HCT116 (cell line): ENCODE results near the gene TBCD. TPM values are rescaled to one million over a fixed set of nuclear protein-coding genes. Genes with fewer than 3 reads are reported as not detected.

Experiments
- ATAC-seq: fragments of 200-7000 bp; cut with Tn5 transposase; 2 replicates; pipeline ENCODE4 v1.9.1; 2020; ENCODE audit warnings: mild to moderate bottlenecking, moderate library complexity
- BruUV-seq: library from RNA; stranded (reverse); fragments of 400-500 nt; replicated peaks from 2 replicates; lab custom pipeline; 2021; lab: Mats Ljungman, UMichigan
- CTCF ChIA-PET: fragments of 300-600 bp; sonication (Branson Sonifier 250); formaldehyde crosslinking; loops from one replicate; lab custom pipeline; 2021; ENCODE audit warnings: antibody characterized with exemption; lab: Charles Lee
- POLR2A ChIA-PET: fragments of 300-600, 350-600 bp; sonication (Branson Sonifier 250); formaldehyde crosslinking; loops from one replicate; lab custom pipeline; 2021; ENCODE audit warnings: antibody characterized with exemption; lab: Charles Lee
- RAD21 ChIA-PET, 2 experiments: fragments of 300-600 bp; sonication (Branson Sonifier 250); formaldehyde crosslinking; loops; one replicate each; lab custom pipeline; 2023; ENCODE audit warnings: low total read pairs in 2 of 2; ENCODE audit not compliant: uncharacterized antibody in 2 of 2, unreplicated experiment in 2 of 2, low non-redundant PET in 1 of 2; lab: Charles Lee
- DNase-seq: peaks from one replicate; pipeline ENCODE4 v3.0.0-alpha.2; 2010; ENCODE audit warnings: low read depth, low spot score
- H2AFZ ChIP-seq: fragments of 200-600 bp; shearing (Covaris generic), sonication (generic); 2 replicates; pipeline ENCODE4 v1.6.1; 2017; ENCODE audit warnings: low read depth, mixed run types, mixed read lengths, antibody characterized with exemption, low read length; ENCODE audit not compliant: poor library complexity, severe bottlenecking
- H3K27ac ChIP-seq: 2 replicates; pipeline ENCODE4 v1.5.1; 2012; ENCODE audit warnings: low read depth, low read length
- H3K27me3 ChIP-seq: fragments of 200-600 bp; sonication (generic); 2 replicates; pipeline ENCODE4 v1.6.1; 2016; ENCODE audit warnings: mixed run types, low read length, mixed read lengths; ENCODE audit not compliant: insufficient read depth
- H3K36me3 ChIP-seq, 2 experiments: fragments of 200-500 bp in 1 of 2; fragments of 200-600 bp in 1 of 2; sonication (Bioruptor generic) in 1 of 2; sonication (generic) in 1 of 2; 2 replicates each; pipeline versions ENCODE4 v1.5.1 to v1.6.1; 2014 to 2016; ENCODE audit warnings: low read length in 2 of 2, inconsistent platforms in 1 of 2, mixed read lengths in 1 of 2, mixed run types in 1 of 2; ENCODE audit not compliant: insufficient read depth in 2 of 2, control insufficient read depth in 1 of 2
- H3K4me1 ChIP-seq, 2 experiments: fragments of 200-600 bp in 1 of 2; sonication (generic) in 1 of 2; 2 replicates each; pipeline versions ENCODE4 v1.5.1 to v1.6.1; 2012 to 2017; ENCODE audit warnings: low read length in 2 of 2, inconsistent platforms in 1 of 2, mild to moderate bottlenecking in 1 of 2, mixed read lengths in 1 of 2, mixed run types in 1 of 2, moderate library complexity in 1 of 2; ENCODE audit not compliant: insufficient read depth in 2 of 2, control insufficient read depth in 1 of 2
- H3K4me2 ChIP-seq: fragments of 200-600 bp; sonication (generic); 2 replicates; pipeline ENCODE4 v1.6.1; 2017; ENCODE audit warnings: mixed run types, low read length, mixed read lengths
- H3K4me3 ChIP-seq, 2 experiments: fragments of 200-600 bp in 1 of 2; sonication (generic) in 1 of 2; replicated peaks in 1 of 2; 2 replicates each; pipeline ENCODE4 v1.5.1; 2011 to 2016; ENCODE audit warnings: low read length in 2 of 2, control low read depth in 1 of 2, low read depth in 1 of 2, mild to moderate bottlenecking in 1 of 2, mixed read lengths in 1 of 2, mixed run types in 1 of 2
- H3K79me2 ChIP-seq: fragments of 200-600 bp; sonication (generic); 2 replicates; pipeline ENCODE4 v1.6.1; 2017; ENCODE audit warnings: mild to moderate bottlenecking, mixed run types, low read length, moderate library complexity, mixed read lengths; ENCODE audit not compliant: insufficient read depth
- H3K9ac ChIP-seq: fragments of 200-600 bp; sonication (generic); 2 replicates; pipeline ENCODE4 v1.6.1; 2016; ENCODE audit warnings: low read length, mixed read lengths
- H3K9me2 ChIP-seq: fragments of 200-600 bp; sonication (generic), shearing (Covaris generic); 2 replicates; pipeline ENCODE4 v1.6.1; 2017; ENCODE audit warnings: mixed run types, mild to moderate bottlenecking, moderate library complexity; ENCODE audit not compliant: insufficient read depth
- H3K9me3 ChIP-seq, 2 experiments: fragments of 200-500 bp in 1 of 2; fragments of 200-600 bp in 1 of 2; sonication (Bioruptor generic) in 1 of 2; sonication (generic) in 1 of 2; 2 replicates each; pipeline ENCODE4 v1.6.1; 2014 to 2017; ENCODE audit warnings: low read length in 2 of 2, mixed read lengths in 2 of 2, inconsistent platforms in 1 of 2, low read depth in 1 of 2, mild to moderate bottlenecking in 1 of 2, mixed run types in 1 of 2, moderate library complexity in 1 of 2; ENCODE audit not compliant: control insufficient read depth in 1 of 2, insufficient read depth in 1 of 2
- H4K20me1 ChIP-seq: fragments of 200-600 bp; sonication (generic), shearing (Covaris generic); 2 replicates; pipeline ENCODE4 v1.6.1; 2017; ENCODE audit warnings: mixed run types, mild to moderate bottlenecking, moderate library complexity; ENCODE audit not compliant: insufficient read depth
- CBX3 ChIP-seq: IDR thresholded peaks from 2 replicates; pipeline ENCODE4 v1.6.1; 2012; ENCODE audit warnings: low read depth
- CEBPB ChIP-seq: IDR thresholded peaks from 2 replicates; pipeline ENCODE4 v1.6.1; 2012; ENCODE audit warnings: low read depth
- EZH2 ChIP-seq: fragments of 200-600 bp; sonication (generic); IDR thresholded peaks from 2 replicates; pipeline ENCODE4 v1.6.1; 2017; ENCODE audit warnings: antibody characterized with exemption, mixed run types
- SRF ChIP-seq: IDR thresholded peaks from 2 replicates; pipeline ENCODE4 v1.6.1; 2012; ENCODE audit warnings: low read depth
- ZBTB33 ChIP-seq: IDR thresholded peaks from 2 replicates; pipeline ENCODE4 v1.6.1; 2011; ENCODE audit warnings: mild to moderate bottlenecking, low read length, moderate library complexity; ENCODE audit not compliant: insufficient replicate concordance; ENCODE audit errors: extremely low read depth
- ZFX ChIP-seq: fragments of 450-650 bp; IDR thresholded peaks from 2 replicates; pipeline ENCODE4 v1.6.1; 2017
- intact Hi-C: fragments of 100-400 bp; cut with micrococcal nuclease; formaldehyde crosslinking; loops from 2 replicates; pipeline ENCODE4 v1.10.0; 2022
- total RNA-seq: library from RNA; stranded (reverse); gene quantifications from one replicate; pipeline ENCODE4 v1.2.1, GENCODE V29; 2021; ENCODE audit not compliant: unreplicated experiment
- TF ChIP-seq, protein P1 (sequence below): IDR thresholded peaks from 2 replicates; pipeline ENCODE4 v1.6.1; 2012

TBCD gene
- total RNA-seq, 1 experiment from 2014 or later: 152 TPM

DNA sequence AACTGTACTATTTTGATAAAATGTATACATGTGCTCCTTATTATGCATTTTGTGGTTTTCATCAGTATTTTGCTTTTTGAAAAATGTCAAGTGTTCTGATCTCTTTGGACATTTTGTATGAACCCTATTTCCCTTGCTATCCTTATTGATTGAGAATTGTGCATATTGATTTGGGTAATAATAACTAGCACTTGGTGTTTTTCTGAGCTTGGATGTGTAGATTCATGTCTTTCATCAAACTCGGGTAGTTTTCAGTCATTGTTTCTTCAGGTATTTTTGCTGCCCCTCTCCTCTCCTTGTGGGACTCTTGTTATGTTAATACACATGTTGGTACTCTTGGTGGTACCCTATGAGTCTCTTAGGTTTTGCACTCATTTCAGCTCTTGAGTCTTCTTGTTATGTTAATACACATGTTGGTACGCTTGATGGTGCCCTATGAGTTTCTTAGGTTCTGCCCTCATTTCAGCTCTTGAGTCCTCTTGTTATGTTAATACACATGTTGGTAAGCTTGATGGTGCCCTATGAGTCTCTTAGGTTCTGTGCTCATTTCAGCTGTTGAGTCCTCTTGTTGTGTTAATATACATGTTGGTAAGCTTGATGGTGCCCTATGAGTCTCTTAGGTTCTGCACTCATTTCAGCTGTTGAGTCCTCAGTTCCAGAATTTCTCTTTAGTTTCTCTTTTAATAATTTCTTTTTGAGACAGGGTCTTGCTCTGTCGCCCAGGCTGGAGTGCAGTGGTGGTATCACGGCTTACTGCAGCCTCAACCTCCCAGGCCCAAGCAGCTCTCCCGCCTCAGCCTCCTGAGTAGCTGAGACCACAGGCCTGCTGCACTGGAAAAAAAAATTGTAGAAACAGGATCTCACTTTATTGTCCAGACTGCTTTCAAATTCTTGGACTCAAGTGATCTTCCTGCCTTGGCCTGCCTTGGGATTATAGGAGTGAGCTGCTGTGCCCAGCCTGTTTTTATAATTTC is 68.7 kb downstream of the TBCD start:
- peaks cover 3% of the 10 kb centered on the region; the same call in 1 of the 2 replicates for H4K20me1 ChIP-seq
- no peak for ATAC-seq
- no peak overlapping the region for H2AFZ ChIP-seq
- peaks cover 24% of the 10 kb centered on the region; the same call in 1 of the 2 replicates for H3K79me2 ChIP-seq
- RAD21 ChIA-PET: no interaction called here
- CTCF ChIA-PET: no interaction called here
- no peak overlapping the region for H3K9ac ChIP-seq
- no peak overlapping the region for H3K27ac ChIP-seq
- H3K4me1 ChIP-seq: no peaks in the 10 kb centered on the region
- DNase-seq: no peak
- BruUV-seq: no TSS peak
- no peak overlapping the region for H3K4me2 ChIP-seq
- peaks cover 16 to 22% of the 10 kb centered on the region in 2 experiments; a peak in 3 of 4 replicates for H3K9me3 ChIP-seq
- H3K4me3 ChIP-seq: no peak overlapping the region
- no peaks in the 10 kb centered on the region for H3K27me3 ChIP-seq
- peaks cover 4 to 47% of the 10 kb centered on the region in 2 experiments; a peak in 3 of 4 replicates for H3K36me3 ChIP-seq
- intact Hi-C loops: no loop called here
- H3K9me2 ChIP-seq: no peaks in the 10 kb centered on the region
- POLR2A ChIA-PET: no interaction called here
- TF ChIP-seq, protein P1, sequence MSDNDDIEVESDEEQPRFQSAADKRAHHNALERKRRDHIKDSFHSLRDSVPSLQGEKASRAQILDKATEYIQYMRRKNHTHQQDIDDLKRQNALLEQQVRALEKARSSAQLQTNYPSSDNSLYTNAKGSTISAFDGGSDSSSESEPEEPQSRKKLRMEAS: no peak
- peak; percentile 75; the same call in 1 of the 2 replicates for TF ChIP-seq CBX3
- no peak for TF ChIP-seq SRF
- no peak for TF ChIP-seq CEBPB
- no peak for TF ChIP-seq EZH2
- no peak for TF ChIP-seq ZBTB33
- TF ChIP-seq ZFX: no peak
